HG02885 (cell line): ENCODE results near the gene S100A10.

Experiments
- ATAC-seq: cut with Tn5 transposase; IDR thresholded peaks from one replicate; pipeline ENCODE4 v1.9.1; 2021; ENCODE audit warnings: mild to moderate bottlenecking; ENCODE audit not compliant: unreplicated experiment, poor library complexity

S100A10 gene

DNA sequence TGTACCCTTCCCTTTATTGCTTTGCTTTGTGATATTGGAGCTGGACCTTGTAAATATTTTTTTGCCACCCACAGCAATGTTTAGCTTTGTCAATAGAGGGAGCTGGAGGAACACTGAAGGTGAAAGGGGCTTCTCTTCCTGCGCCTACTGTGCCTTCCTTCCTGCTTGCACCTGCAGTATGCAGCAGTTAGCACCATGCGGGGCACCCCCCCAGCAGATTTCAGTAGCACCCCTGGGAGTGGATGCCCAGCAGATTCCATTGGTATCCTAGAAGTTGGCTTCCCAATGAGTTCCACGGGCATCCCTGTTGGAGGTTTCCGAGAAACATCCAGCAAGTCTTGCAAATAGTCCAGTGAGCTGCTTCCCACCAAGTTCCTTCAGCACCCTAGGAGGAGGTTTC lies 25.6 kb downstream of the S100A10 start:
- no peak for ATAC-seq

DNA sequence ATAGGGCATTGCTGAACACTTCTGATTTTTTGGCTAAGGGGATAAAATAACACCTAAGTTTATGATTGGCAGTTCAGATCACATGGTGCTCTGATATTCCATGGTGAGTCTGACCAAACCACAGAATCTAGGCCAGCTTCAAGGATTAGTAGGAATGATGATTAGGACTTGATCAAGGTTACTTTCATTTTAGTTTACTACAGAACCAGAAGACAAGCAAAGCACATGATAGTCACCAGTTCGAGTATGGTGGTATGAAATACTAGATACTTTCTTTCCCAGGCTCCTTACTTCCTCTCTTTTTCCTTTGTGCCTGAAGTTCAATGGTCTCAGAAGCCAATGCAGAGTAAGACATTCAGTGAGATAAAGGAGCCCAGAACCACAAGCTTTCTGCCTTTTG lies 26.6 kb downstream of the S100A10 start:
- ATAC-seq: no peak

GRCh38 chr1:151966061-151966460 lies 27.6 kb downstream of the S100A10 start:
- no peak for ATAC-seq

DNA sequence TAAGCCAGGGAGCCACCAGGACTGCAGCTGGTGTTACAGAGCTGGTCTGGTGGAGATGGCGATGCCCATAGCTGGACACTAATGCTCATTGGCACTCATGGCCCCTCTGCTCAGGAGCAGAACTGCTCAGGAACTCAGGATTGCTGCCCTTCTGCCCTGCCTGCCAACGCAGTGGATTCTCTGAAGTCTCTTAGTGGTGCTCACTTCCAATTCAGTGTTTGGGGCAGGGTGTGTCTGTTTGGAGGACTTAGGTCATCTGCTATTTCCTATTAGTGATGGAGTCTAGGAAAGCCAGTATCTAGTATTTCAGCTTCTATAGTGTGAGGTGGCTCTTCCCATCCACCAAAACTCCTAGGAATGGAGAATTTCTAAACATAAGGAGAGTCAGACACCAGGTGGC lies 29.1 kb downstream of the S100A10 start:
- ATAC-seq: no peak

DNA sequence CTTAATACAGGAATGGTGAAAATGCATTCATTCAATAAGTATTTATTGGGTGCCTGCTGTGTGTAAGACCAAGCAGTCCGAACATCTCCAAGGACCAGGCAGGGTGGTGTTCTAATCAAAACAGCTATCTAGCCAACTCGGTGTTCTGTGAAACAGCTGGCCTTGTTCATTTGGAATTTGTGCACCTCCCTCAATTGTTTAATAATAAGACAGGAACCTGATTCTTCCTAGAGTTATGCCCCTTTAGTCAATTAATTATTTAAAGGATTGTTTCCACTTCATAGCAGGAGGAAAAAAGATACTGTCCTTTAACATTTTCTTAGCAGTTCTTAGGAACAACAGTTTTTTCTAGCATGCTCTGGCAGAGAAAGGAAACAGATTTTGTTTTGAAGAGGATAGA lies 30.4 kb downstream of the S100A10 start:
- ATAC-seq: no peak

GRCh38 chr1:151961833-151962232 lies 31.8 kb downstream of the S100A10 start:
- ATAC-seq: no peak

- ATAC-seq: no peak
Observed at GRCh38 chr1:151960780-151961513, 32.7 kb downstream of the S100A10 start.

DNA sequence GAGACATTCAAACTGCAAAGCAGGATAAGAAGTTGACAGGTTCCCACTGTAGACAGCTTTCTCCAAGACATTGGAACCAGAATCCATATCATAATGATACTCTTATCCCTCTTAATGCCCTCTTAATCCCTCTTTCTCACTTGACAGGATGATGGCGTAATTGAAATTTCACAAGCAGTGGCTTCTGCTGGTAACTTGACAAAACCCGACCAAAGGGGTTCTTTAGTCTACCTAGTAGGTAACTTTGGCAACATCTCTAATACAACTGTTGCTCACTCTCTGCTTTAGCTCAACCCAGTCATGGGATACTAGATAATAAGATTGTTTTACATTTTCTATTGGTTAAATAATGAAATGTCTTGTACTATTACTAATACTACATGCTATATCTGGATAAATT lies 34.7 kb downstream of the S100A10 start:
- no peak for ATAC-seq

DNA sequence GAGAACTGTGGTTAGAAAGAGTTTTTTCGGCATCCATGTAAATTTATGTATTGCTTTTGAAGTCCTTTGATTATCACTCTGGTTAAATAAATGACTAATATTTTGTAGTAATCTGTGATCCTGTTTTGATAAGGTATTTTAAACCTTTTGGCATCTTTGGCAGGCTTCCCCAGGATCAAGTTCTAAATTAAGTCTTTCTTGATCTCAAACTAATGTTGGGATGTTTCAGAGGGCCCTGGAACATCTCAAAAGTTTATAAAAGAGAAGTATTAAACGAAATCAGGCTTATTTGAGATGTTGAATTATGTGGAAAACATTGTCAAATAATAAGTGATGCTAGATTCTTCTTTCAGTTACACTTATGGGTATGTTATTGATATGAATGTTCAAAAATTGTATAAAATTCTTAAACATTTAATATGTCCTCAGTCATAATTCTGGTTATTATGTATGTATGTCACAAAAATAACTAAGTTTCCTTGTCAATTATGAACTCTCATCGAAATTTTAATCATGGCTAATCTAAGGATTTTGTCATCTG lies 36.6 kb downstream of the S100A10 start:
- no peak for ATAC-seq

GRCh38 chr1:151953409-151954094 lies 40.1 kb downstream of the S100A10 start:
- ATAC-seq: no peak

DNA sequence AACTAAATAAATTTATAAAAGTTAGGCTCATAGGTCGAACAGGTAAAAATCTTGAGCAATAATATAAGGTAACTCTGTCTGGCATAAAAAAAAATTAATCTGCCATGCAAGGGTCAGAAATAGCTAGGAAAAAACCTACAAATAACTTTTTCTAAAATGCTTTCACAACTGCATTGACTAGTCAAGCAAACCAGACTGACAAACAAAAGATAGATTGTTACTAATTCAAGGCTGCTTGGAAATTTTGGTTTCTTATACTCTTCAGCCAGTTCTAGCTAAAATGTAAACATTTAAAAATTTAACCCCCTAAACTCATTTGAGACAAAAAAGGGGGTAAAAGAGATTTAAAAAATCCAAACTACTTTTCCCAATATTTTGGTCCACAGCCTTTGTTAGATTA lies 40.8 kb downstream of the S100A10 start:
- no peak for ATAC-seq

GRCh38 chr1:151949371-151950193 lies 44.1 kb downstream of the S100A10 start:
- no peak for ATAC-seq

DNA sequence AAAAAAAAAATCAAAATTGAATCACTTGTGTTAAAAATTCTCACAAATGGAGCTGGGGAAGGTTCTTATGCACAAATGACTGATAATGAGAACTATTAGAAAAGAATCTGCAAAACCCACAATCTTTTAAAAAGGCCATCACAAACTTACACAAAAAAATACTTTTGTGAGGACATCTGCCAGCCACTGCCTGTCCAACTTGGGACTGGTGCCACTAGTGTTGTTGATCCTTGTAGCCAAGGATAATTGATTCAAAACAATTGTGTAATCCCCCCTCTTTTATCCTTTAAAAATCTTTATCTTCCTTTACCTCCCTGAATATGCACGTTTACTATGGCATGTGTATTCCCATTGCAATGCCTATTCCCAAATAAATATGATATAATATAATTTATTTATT lies 45.2 kb downstream of the S100A10 start:
- no peak for ATAC-seq

- ATAC-seq: no peak
Observed at GRCh38 chr1:151947140-151947539, 46.5 kb downstream of the S100A10 start.

GRCh38 chr1:151945725-151946722 lies 47.6 kb downstream of the S100A10 start:
- ATAC-seq: no peak

DNA sequence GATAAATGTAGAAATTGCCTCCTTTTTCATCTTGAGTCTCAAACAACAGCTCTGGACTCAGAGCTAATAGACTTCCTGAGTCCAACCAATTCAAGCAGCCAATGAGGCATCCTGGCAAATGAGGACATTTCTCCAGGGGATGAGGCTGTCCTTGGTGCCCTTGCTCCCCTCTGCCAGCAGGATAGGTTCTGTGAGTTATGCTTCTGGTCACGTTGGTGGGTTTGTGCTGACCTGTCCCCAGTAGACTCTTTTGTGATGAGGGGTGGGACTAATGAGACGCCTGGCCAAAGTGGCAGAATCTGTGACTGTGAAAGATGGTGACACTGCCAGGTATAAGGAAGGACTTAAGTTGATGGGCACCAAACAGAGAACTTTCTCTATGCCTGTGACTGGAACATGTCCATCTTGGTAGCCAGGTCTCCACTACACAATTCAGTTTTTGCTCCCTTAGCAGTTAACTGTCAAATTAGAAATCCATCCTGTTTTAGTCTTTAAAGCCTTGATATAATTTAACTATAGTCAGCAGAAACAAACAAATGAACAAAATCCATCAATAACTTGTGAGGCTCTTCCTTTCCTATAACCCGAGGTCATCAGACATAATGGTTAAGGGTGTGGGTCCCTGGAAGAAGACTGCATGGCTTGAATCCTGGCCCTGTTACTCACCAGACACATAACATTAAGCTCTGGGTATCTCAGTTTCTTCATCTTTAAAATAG lies 48.6 kb downstream of the S100A10 start:
- no peak for ATAC-seq

- ATAC-seq: no peak
Observed at GRCh38 chr1:151944126-151944856, 49.4 kb downstream of the S100A10 start.

GRCh38 chr1:151943591-151943990 lies 50.1 kb downstream of the S100A10 start:
- ATAC-seq: no peak
